ENCODE data around the gene CFAP20DC.
"Not testable (repeated sequence)": the region's sequence is repeated elsewhere in the genome, so short reads cannot be mapped to it uniquely, and the experiment has no call there.

CFAP20DC gene

DNA sequence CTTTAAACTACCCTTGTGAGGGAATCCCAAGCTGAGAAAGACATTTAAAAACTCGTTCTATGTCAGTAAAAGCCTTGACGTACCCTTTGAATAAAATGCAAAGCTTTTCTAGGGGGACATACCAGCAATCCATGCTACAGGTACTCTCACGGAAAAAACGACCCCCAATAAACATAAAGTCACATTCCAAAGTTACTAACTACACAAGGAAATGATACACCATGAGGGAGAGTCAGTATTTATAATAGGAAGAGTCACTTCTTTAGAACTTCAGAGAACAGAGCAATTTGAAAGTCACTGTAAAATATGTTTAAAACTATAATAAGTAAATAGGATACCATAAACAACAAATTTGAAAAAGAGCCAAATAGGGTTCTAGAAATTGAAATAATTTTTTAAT lies 63.2 kb downstream of the CFAP20DC start:
- Histone ChIP-seq H3K36me3 (ENCODE audit: control insufficient read depth in 2 of 2, insufficient read depth in 2 of 2, low read length in 2 of 2) (no peaks in the 10 kb centered on the region), H3K9ac (ENCODE audit: low read depth in 1 of 2, low read length in 2 of 2) (no peak overlapping the region), H3K27me3 (ENCODE audit: control insufficient read depth in 2 of 2, insufficient read depth in 2 of 2, low read length in 2 of 2) (no peaks in the 10 kb centered on the region), H3K27ac (ENCODE audit: low read depth in 2 of 2, low read length in 2 of 2) (no peak overlapping the region), H3K9me3 (ENCODE audit: control insufficient read depth in 2 of 2, low read length in 2 of 2) (no peaks in the 10 kb centered on the region), H3K4me3 (ENCODE audit: low read length in 2 of 2) (no peak overlapping the region), H3K4me1 (ENCODE audit: control insufficient read depth in 2 of 2, insufficient read depth in 2 of 2, low read length in 2 of 2) (no peaks in the 10 kb centered on the region)

GRCh38 chr3:58979840-58980239 lies 70.0 kb downstream of the CFAP20DC start:
- H3K36me3 ChIP-seq (ENCODE audit: control insufficient read depth in 2 of 2, insufficient read depth in 2 of 2, low read length in 2 of 2) = no peaks in the 10 kb centered on the region
- H3K27ac ChIP-seq (ENCODE audit: low read depth in 2 of 2, low read length in 2 of 2) = no peak overlapping the region
- H3K9ac ChIP-seq (ENCODE audit: low read depth in 1 of 2, low read length in 2 of 2) = no peak overlapping the region
- H3K4me1 ChIP-seq (ENCODE audit: control insufficient read depth in 2 of 2, insufficient read depth in 2 of 2, low read length in 2 of 2) = no peaks in the 10 kb centered on the region
- no peaks in the 10 kb centered on the region for H3K9me3 ChIP-seq (ENCODE audit: control insufficient read depth in 2 of 2, low read length in 2 of 2)
- H3K4me3 ChIP-seq (ENCODE audit: low read length in 2 of 2) = no peak overlapping the region
- H3K27me3 ChIP-seq (ENCODE audit: control insufficient read depth in 2 of 2, insufficient read depth in 2 of 2, low read length in 2 of 2) = no peaks in the 10 kb centered on the region

- Histone ChIP-seq H3K4me3 (ENCODE audit: low read length in 2 of 2) (no peak overlapping the region), H3K27me3 (ENCODE audit: control insufficient read depth in 2 of 2, insufficient read depth in 2 of 2, low read length in 2 of 2) (no peaks in the 10 kb centered on the region), H3K9ac (ENCODE audit: low read depth in 1 of 2, low read length in 2 of 2) (no peak overlapping the region), H3K9me3 (ENCODE audit: control insufficient read depth in 2 of 2, low read length in 2 of 2) (no peaks in the 10 kb centered on the region), H3K4me1 (ENCODE audit: control insufficient read depth in 2 of 2, insufficient read depth in 2 of 2, low read length in 2 of 2) (no peaks in the 10 kb centered on the region), H3K27ac (ENCODE audit: low read depth in 2 of 2, low read length in 2 of 2) (no peak overlapping the region), H3K36me3 (ENCODE audit: control insufficient read depth in 2 of 2, insufficient read depth in 2 of 2, low read length in 2 of 2) (no peaks in the 10 kb centered on the region)
Measured at GRCh38 chr3:58973796-58974195, 76.0 kb downstream of the CFAP20DC start.

GRCh38 chr3:58967866-58968265 lies 82.0 kb downstream of the CFAP20DC start:
- H3K27me3 ChIP-seq (ENCODE audit: control insufficient read depth in 2 of 2, insufficient read depth in 2 of 2, low read length in 2 of 2); H3K9me3 ChIP-seq (ENCODE audit: control insufficient read depth in 2 of 2, low read length in 2 of 2); H3K4me1 ChIP-seq (ENCODE audit: control insufficient read depth in 2 of 2, insufficient read depth in 2 of 2, low read length in 2 of 2); H3K9ac ChIP-seq (ENCODE audit: low read depth in 1 of 2, low read length in 2 of 2); H3K4me3 ChIP-seq (ENCODE audit: low read length in 2 of 2); H3K27ac ChIP-seq (ENCODE audit: low read depth in 2 of 2, low read length in 2 of 2); H3K36me3 ChIP-seq (ENCODE audit: control insufficient read depth in 2 of 2, insufficient read depth in 2 of 2, low read length in 2 of 2): not testable (repeated sequence)

DNA sequence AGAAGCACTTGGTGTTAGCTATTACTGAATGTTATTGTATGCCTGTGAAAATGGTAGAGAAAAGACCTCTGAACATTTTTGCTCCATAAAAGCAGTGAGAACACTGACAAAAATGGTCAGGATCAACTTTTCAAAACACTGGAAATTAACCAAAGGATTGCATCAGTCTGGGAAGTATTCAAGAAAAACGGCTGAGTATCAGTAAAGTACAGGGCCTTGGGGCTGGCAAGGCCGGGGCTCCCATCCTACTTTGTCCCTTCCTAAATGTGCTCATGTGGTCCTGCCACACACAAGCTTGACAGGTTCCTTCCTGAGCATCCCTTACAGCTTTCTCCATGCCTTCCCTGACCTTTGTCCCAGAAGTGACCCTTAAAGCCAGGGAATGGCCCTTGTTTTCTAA lies 84.0 kb downstream of the CFAP20DC start:
- Histone ChIP-seq H3K36me3 (ENCODE audit: control insufficient read depth in 2 of 2, insufficient read depth in 2 of 2, low read length in 2 of 2) (no peaks in the 10 kb centered on the region), H3K27ac (ENCODE audit: low read depth in 2 of 2, low read length in 2 of 2) (no peak overlapping the region), H3K4me1 (ENCODE audit: control insufficient read depth in 2 of 2, insufficient read depth in 2 of 2, low read length in 2 of 2) (no peaks in the 10 kb centered on the region), H3K4me3 (ENCODE audit: low read length in 2 of 2) (no peak overlapping the region), H3K9ac (ENCODE audit: low read depth in 1 of 2, low read length in 2 of 2) (no peak overlapping the region), H3K9me3 (ENCODE audit: control insufficient read depth in 2 of 2, low read length in 2 of 2) (no peaks in the 10 kb centered on the region), H3K27me3 (ENCODE audit: control insufficient read depth in 2 of 2, insufficient read depth in 2 of 2, low read length in 2 of 2) (no peaks in the 10 kb centered on the region)

DNA sequence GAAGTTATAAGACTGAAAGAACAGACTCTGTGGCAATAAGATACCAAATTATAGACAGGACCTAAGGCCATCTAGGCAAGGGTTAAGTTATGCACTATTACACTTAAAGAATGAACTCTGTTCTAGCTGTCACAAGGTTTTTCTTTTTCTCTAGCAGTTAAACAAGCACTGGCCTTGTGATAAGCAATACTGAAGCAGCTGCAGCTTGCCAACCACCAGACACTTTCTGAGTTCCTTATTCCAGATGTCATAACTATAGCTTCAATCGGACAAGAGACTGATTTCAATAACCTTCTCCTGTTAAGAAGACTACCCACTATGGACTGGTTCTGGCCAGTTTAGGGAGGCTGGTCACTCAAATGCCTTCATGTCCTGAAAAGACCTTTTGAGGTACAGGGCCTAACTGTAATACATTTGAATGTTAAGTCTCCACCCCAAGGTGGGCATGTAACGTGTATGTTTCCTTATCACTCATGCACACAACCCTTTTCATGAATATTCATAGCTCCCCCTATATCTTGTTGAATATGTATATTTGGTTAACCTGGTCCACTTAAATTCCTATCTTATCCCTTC lies 85.8 kb downstream of the CFAP20DC start:
- Histone ChIP-seq H3K4me1 (ENCODE audit: control insufficient read depth in 2 of 2, insufficient read depth in 2 of 2, low read length in 2 of 2) (no peaks in the 10 kb centered on the region), H3K27me3 (ENCODE audit: control insufficient read depth in 2 of 2, insufficient read depth in 2 of 2, low read length in 2 of 2) (no peaks in the 10 kb centered on the region), H3K36me3 (ENCODE audit: control insufficient read depth in 2 of 2, insufficient read depth in 2 of 2, low read length in 2 of 2) (no peaks in the 10 kb centered on the region), H3K4me3 (ENCODE audit: low read length in 2 of 2) (no peak overlapping the region), H3K9ac (ENCODE audit: low read depth in 1 of 2, low read length in 2 of 2) (no peak overlapping the region), H3K27ac (ENCODE audit: low read depth in 2 of 2, low read length in 2 of 2) (no peak overlapping the region), H3K9me3 (ENCODE audit: control insufficient read depth in 2 of 2, low read length in 2 of 2) (no peaks in the 10 kb centered on the region)

DNA sequence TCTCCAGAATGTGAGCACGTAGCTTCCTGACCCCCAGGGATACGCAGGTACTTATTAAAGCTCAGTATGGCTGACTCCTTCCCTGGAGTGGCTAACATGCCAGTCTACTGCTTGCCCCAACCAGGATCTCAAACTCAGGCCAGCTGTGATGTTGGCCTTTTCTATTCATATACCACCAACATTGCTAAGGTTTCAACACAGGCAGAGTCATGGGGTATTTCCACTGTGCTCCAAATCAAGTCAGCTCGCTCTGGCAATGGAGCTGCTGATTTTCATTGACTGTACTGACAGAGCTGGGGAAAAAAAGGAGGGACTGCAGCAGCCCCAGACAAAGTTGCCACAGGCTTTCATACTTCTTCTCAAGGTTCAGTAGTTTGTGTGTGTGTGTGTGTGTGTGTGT lies 87.0 kb downstream of the CFAP20DC start:
- no peaks in the 10 kb centered on the region for H3K36me3 ChIP-seq (ENCODE audit: control insufficient read depth in 2 of 2, insufficient read depth in 2 of 2, low read length in 2 of 2)
- no peak overlapping the region for H3K27ac ChIP-seq (ENCODE audit: low read depth in 2 of 2, low read length in 2 of 2)
- no peak overlapping the region for H3K4me3 ChIP-seq (ENCODE audit: low read length in 2 of 2)
- no peaks in the 10 kb centered on the region for H3K4me1 ChIP-seq (ENCODE audit: control insufficient read depth in 2 of 2, insufficient read depth in 2 of 2, low read length in 2 of 2)
- H3K9ac ChIP-seq (ENCODE audit: low read depth in 1 of 2, low read length in 2 of 2) = no peak overlapping the region
- H3K27me3 ChIP-seq (ENCODE audit: control insufficient read depth in 2 of 2, insufficient read depth in 2 of 2, low read length in 2 of 2) = no peaks in the 10 kb centered on the region
- no peaks in the 10 kb centered on the region for H3K9me3 ChIP-seq (ENCODE audit: control insufficient read depth in 2 of 2, low read length in 2 of 2)

GRCh38 chr3:58962040-58962651 lies 87.7 kb downstream of the CFAP20DC start:
- Histone ChIP-seq H3K9ac (ENCODE audit: low read depth in 1 of 2, low read length in 2 of 2) (no peak overlapping the region), H3K4me1 (ENCODE audit: control insufficient read depth in 2 of 2, insufficient read depth in 2 of 2, low read length in 2 of 2) (no peaks in the 10 kb centered on the region), H3K9me3 (ENCODE audit: control insufficient read depth in 2 of 2, low read length in 2 of 2) (no peaks in the 10 kb centered on the region), H3K4me3 (ENCODE audit: low read length in 2 of 2) (no peak overlapping the region), H3K27me3 (ENCODE audit: control insufficient read depth in 2 of 2, insufficient read depth in 2 of 2, low read length in 2 of 2) (no peaks in the 10 kb centered on the region), H3K36me3 (ENCODE audit: control insufficient read depth in 2 of 2, insufficient read depth in 2 of 2, low read length in 2 of 2) (no peaks in the 10 kb centered on the region), H3K27ac (ENCODE audit: low read depth in 2 of 2, low read length in 2 of 2) (no peak overlapping the region)

DNA sequence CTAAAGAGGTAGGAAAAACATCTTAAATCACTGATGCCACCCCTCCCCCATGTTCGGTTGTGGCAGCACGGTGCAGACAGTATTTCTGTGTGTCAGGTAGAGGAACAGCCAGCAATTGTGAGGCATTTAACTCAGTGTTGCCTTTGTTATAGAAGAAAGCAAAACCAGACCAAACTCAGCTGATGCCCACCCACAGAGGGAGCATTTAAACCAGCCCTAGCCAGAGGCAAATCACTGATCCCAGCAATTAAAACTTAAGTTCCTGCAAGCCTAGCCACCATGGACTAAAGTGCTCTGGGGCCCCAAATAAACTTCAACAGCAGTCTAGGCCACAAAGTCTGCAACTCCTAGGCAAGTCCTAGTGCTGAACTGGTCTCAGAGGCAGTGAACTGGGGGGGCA lies 94.5 kb downstream of the CFAP20DC start:
- H3K27me3 ChIP-seq (ENCODE audit: control insufficient read depth in 2 of 2, insufficient read depth in 2 of 2, low read length in 2 of 2) = no peaks in the 10 kb centered on the region
- no peak overlapping the region for H3K4me3 ChIP-seq (ENCODE audit: low read length in 2 of 2)
- no peaks in the 10 kb centered on the region for H3K4me1 ChIP-seq (ENCODE audit: control insufficient read depth in 2 of 2, insufficient read depth in 2 of 2, low read length in 2 of 2)
- no peaks in the 10 kb centered on the region for H3K36me3 ChIP-seq (ENCODE audit: control insufficient read depth in 2 of 2, insufficient read depth in 2 of 2, low read length in 2 of 2)
- no peaks in the 10 kb centered on the region for H3K9me3 ChIP-seq (ENCODE audit: control insufficient read depth in 2 of 2, low read length in 2 of 2)
- H3K27ac ChIP-seq (ENCODE audit: low read depth in 2 of 2, low read length in 2 of 2) = no peak overlapping the region
- H3K9ac ChIP-seq (ENCODE audit: low read depth in 1 of 2, low read length in 2 of 2) = no peak overlapping the region

GRCh38 chr3:58953288-58953687 lies 96.5 kb downstream of the CFAP20DC start:
- no peaks in the 10 kb centered on the region for H3K9me3 ChIP-seq (ENCODE audit: control insufficient read depth in 2 of 2, low read length in 2 of 2)
- H3K4me3 ChIP-seq (ENCODE audit: low read length in 2 of 2) = no peak overlapping the region
- no peaks in the 10 kb centered on the region for H3K4me1 ChIP-seq (ENCODE audit: control insufficient read depth in 2 of 2, insufficient read depth in 2 of 2, low read length in 2 of 2)
- no peak overlapping the region for H3K9ac ChIP-seq (ENCODE audit: low read depth in 1 of 2, low read length in 2 of 2)
- no peaks in the 10 kb centered on the region for H3K36me3 ChIP-seq (ENCODE audit: control insufficient read depth in 2 of 2, insufficient read depth in 2 of 2, low read length in 2 of 2)
- no peak overlapping the region for H3K27ac ChIP-seq (ENCODE audit: low read depth in 2 of 2, low read length in 2 of 2)
- H3K27me3 ChIP-seq (ENCODE audit: control insufficient read depth in 2 of 2, insufficient read depth in 2 of 2, low read length in 2 of 2) = no peaks in the 10 kb centered on the region
